HEK293T (cell line): ENCODE results near the gene NOVA2.

Experiments used
- ELF4 ChIP-seq: fragments of 450-650 bp; IDR thresholded peaks from 2 replicates; pipeline ENCODE4 v1.6.1; 2017; ENCODE audit warnings: antibody characterized with exemption
- FOXM1 ChIP-seq: fragments of 450-650 bp; IDR thresholded peaks from 2 replicates; pipeline ENCODE4 v1.6.1; 2017; ENCODE audit warnings: mild to moderate bottlenecking, borderline replicate concordance
- L3MBTL2 ChIP-seq: fragments of 450-650 bp; conservative IDR thresholded peaks from 2 replicates; pipeline ENCODE4 v1.6.1; 2016; ENCODE audit warnings: mild to moderate bottlenecking
- NFRKB ChIP-seq: fragments of 450-650 bp; IDR thresholded peaks from 2 replicates; pipeline ENCODE4 v1.6.1; 2016; ENCODE audit warnings: mild to moderate bottlenecking, moderate library complexity

GRCh38 chr19:45958769-45959516 is 14.7 kb downstream of the NOVA2 start:
- no peak for TF ChIP-seq NFRKB
- TF ChIP-seq ELF4, result no peak
- no peak for TF ChIP-seq FOXM1
- TF ChIP-seq L3MBTL2, result no peak
